Thoracic aorta endothelial cell (primary cell): ENCODE measurements around the gene ACTRT2. TPM values are rescaled to one million over a fixed set of nuclear protein-coding genes. Genes with fewer than 3 reads are reported as not detected.

Experiments used
- total RNA-seq: library from RNA; depleted of rRNA; stranded (reverse); fragments of >200 nt; gene quantifications from 2 replicates; pipeline ENCODE4 v1.2.3, GENCODE V29; 2012

ACTRT2 gene
- not detected in 2 replicates for total RNA-seq

DNA sequence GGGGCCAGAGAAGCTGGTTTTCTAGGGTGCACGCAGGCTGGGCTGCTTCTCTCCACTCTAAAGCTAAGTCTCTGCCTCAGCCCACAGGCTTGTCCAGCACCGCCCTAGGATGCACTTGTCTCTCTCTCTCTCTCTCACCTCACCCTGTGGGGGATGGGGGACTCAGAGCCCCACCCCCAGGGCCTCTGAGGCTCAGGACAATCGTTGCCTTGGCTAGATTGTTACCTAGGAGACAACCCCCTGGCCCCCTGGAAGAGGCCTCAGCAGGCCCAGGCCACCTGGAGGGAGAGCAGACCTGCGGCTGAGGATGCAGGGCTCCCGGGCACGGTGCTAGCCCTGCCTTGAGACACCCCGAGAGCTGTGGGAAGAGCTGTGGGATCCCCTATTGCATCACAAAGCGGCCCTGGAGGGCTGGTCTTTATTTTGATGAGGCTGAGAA is at the start of gene ACTRT2:
ACTRT2 (plus strand) TSS at position 235 of the 439 bp plus-strand sequence. CDS start 220 bp downstream, outside the sequence.

DNA sequence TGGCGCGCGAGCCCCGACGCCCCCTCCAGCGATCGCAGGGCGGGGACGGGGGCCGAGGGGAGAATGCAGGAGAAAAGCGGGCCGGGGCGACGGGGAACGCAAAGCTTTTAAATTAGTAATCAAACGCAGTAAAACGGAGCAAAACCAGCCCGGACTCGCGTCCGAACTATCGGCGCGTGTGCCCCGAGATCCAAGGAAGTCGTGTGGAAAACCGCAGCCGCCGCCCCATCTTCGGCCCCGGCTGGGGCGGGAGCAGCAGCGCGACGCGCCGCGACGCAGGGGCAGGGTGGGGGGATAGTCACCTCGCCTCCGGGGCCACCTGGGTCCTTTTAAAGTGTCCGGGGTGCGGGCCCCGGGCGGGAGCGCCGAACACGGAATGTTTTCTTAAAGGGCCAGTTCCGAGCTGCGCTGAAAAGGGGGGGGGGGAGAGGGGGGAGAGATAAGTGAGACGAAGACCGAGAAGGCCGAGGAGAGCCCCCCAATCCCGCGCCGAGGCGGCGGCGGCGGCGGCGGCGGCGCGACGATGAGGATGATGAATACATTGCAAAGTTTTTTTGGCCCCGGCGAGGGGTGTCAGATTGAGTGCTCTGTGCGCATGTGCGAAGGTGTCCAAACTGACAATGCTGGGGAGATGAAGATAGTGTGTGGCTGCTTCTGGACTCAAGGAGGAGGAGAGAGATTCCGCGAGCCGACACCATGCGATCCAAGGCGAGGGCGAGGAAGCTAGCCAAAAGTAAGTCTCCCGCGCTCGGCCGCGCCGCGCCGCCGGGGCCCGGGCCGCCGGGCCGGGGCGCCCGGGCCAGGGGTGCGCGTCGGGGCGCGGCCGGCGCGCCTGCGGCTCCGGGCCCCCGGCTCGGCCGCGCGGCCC is 47.5 kb downstream of the ACTRT2 start, which contains the start of gene PRDM16:
PRDM16 (plus strand) TSS at position 640 of the 868 bp plus-strand sequence; CDS start at position 697, 57 bp downstream.

Other genes starting within 250 kb of the ACTRT2 start
- gene TTC34, start 219.8 kb upstream of the ACTRT2 start, total RNA-seq, result 0.13 and 0.14 TPM in 2 replicates
- 0.13 and 3.9 TPM in 2 replicates for gene PRDM16, start 47.7 kb downstream of the ACTRT2 start, total RNA-seq